NK-92 treated with Interleukin-12 subunit alpha and Interleukin-12 subunit beta, amount 100 ng/mL, for 24 hours (cell line): Measurements from ENCODE around the gene RNASEH2A.
"Not testable (repeated sequence)": the region's sequence is repeated elsewhere in the genome, so short reads cannot be mapped to it uniquely, and the experiment has no call there.

Experiments used
- DNase-seq: peaks from one replicate; lab custom pipeline; 2025; lab: John Stamatoyannopoulos, UW

Gene RNASEH2A

GRCh38 chr19:12834566-12834943 lies 28.2 kb downstream of the RNASEH2A start, which contains the start of gene RTBDN:
RTBDN (minus strand) TSS chr19:12834579; CDS start chr19:12829979, 4,600 bp downstream.
- no peak for DNase-seq

GRCh38 chr19:12834976-12835757 lies 28.8 kb downstream of the RNASEH2A start:
- DNase-seq: no peak

GRCh38 chr19:12836529-12836863 lies 30.1 kb downstream of the RNASEH2A start:
- no peak for DNase-seq

- DNase-seq: no peak
These were observed 30.8 kb downstream of the RNASEH2A start for GRCh38 chr19:12837225-12837624.

- no peak for DNase-seq
These were observed 31.9 kb downstream of the RNASEH2A start, which contains the start of gene MAST1 for GRCh38 chr19:12838182-12838885. MAST1 (plus strand) TSS chr19:12838515; CDS start chr19:12838573, 58 bp downstream.

- no peak for DNase-seq
These were observed 32.7 kb downstream of the RNASEH2A start for GRCh38 chr19:12838886-12839756.

- DNase-seq: no peak
These were observed 34.0 kb downstream of the RNASEH2A start for GRCh38 chr19:12840091-12841079.

- DNase-seq: no peak
These were observed 34.7 kb downstream of the RNASEH2A start for GRCh38 chr19:12841094-12841493.

- no peak for DNase-seq
These were observed 36.1 kb downstream of the RNASEH2A start for GRCh38 chr19:12842511-12842910.

- no peak for DNase-seq
These were observed 36.9 kb downstream of the RNASEH2A start for GRCh38 chr19:12843328-12843727.

GRCh38 chr19:12843999-12844732 lies 37.8 kb downstream of the RNASEH2A start:
- no peak for DNase-seq

- DNase-seq: not testable (repeated sequence)
These were observed 40.2 kb downstream of the RNASEH2A start for GRCh38 chr19:12846613-12847012.

GRCh38 chr19:12847159-12848139 lies 41.1 kb downstream of the RNASEH2A start:
- DNase-seq: peak; percentile 67

- DNase-seq: no peak
These were observed 50.3 kb downstream of the RNASEH2A start for GRCh38 chr19:12856653-12857052.

GRCh38 chr19:12858041-12858928 lies 51.9 kb downstream of the RNASEH2A start:
- DNase-seq: no peak

- no peak for DNase-seq
These were observed 53.2 kb downstream of the RNASEH2A start for GRCh38 chr19:12859546-12859945.
